Activated T-cell treated with anti-CD3 and anti-CD28 coated beads for 48 hours (primary cell): ENCODE data around the gene IWS1.

Experiments
- DNase-seq: peaks from one replicate; pipeline ENCODE4 v3.0.0-alpha.2; 2020; ENCODE audit warnings: low read depth

IWS1 gene

GRCh38 chr2:127490283-127490682, 36.0 kb downstream of the IWS1 start:
- no peak for DNase-seq

GRCh38 chr2:127486247-127487058, 39.8 kb downstream of the IWS1 start:
- DNase-seq, result no peak

DNA sequence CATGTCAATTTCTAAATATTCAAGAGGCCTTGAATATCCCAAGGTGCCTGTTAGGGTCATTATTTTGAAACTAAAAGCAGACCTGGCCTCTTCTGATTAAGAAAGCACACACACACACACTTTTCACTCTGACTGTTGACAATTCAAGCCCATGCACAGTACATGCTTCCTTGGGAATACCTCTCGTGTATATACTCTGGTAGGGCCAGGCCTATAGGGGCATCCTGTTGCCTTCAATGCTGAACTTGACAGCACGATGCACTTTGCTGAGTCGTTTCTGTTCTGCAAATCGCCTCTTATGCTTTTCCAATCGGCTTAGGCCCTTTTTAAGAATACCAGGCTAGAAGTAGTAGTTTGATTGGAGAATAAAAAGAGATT, 40.6 kb downstream of the IWS1 start:
- DNase-seq, result no peak

- no peak for DNase-seq
Observed at GRCh38 chr2:127485051-127485693, 41.1 kb downstream of the IWS1 start.

GRCh38 chr2:127482031-127482430, 44.3 kb downstream of the IWS1 start:
- DNase-seq, result no peak

DNA sequence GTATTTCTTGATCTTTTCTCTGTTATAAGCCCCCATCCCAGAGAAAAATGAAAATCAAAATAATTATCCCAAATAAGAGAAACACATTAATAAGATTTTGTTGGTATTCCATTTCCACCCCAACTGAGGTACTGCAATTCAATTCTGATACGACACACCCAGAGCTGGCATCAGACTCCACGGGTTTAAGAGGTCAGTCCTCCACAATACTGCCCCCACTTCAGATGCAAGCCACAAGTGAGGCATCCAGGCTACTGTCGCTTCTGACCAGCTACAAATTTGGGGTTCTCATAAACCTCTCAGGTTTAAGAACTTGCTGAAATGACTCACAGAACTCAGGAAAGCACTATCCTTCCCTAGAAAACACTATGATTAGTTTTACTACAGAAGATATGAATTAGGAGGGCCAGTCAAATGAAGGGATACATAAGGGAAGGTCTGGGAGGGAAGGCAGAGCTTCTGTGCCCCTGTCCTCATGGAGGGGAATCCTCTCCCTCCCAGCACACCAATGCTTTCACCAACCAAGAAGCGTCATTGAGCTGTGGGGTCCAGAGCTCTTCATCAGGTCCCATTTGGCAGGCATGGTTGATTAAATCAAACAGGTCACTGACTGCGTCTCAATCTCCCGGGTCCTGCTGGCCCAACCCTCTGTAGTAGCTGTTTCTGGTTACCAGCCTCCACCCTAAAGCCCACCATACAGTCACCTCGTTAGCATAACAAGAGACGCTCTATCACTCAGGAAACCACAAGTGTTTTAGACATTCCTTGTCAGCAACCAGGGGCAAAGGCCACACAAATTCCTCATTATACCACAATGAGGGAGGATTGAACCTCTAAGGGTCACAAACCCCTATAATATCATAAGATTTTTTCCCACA, 46.2 kb downstream of the IWS1 start:
- no peak for DNase-seq

- DNase-seq, result no peak
Observed at GRCh38 chr2:127479219-127479825, 47.0 kb downstream of the IWS1 start.

GRCh38 chr2:127475788-127476187, 50.5 kb downstream of the IWS1 start:
- DNase-seq, result no peak

- DNase-seq, result no peak
Observed at GRCh38 chr2:127472268-127472667, 54.0 kb downstream of the IWS1 start.

DNA sequence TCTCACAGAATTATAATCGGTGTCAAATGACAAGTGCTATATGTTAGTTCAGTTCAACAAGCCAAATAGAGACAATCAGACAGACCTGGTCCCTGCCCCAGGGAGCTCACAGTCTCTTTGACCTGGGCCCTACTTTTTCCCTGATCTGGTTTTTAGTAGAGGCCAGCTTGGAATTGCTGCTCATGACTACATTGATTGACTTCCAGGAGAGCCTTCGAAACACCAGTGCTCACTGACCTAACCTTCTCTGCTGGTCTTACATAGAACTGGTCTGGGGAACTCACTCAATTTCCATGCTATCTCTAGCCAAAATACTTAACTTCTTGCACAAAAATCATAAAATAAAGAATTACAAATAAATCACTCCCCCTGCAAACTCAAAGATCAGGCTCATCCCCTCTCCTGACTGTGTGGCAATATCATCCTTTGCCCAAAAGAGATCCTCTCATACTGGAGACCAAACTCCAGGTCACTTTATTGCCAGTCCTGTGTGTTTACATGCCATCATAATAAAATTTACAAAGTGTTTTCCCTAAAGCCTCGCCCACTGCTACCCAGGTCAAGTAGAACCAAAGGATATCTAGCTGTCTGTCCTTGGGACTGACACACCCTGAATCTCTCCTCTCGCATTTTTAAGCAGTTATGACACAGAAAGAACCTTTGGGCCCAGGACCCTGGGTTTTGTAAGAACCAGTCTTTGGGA, 54.9 kb downstream of the IWS1 start:
- no peak for DNase-seq

- no peak for DNase-seq
Observed at GRCh38 chr2:127469974-127470373, 56.3 kb downstream of the IWS1 start.

GRCh38 chr2:127469051-127469450, 57.2 kb downstream of the IWS1 start:
- no peak for DNase-seq

- DNase-seq, result peak; percentile 16
Observed at GRCh38 chr2:127465258-127465657, 61.0 kb downstream of the IWS1 start.

GRCh38 chr2:127464470-127465257, 61.6 kb downstream of the IWS1 start:
- DNase-seq, result no peak

DNA sequence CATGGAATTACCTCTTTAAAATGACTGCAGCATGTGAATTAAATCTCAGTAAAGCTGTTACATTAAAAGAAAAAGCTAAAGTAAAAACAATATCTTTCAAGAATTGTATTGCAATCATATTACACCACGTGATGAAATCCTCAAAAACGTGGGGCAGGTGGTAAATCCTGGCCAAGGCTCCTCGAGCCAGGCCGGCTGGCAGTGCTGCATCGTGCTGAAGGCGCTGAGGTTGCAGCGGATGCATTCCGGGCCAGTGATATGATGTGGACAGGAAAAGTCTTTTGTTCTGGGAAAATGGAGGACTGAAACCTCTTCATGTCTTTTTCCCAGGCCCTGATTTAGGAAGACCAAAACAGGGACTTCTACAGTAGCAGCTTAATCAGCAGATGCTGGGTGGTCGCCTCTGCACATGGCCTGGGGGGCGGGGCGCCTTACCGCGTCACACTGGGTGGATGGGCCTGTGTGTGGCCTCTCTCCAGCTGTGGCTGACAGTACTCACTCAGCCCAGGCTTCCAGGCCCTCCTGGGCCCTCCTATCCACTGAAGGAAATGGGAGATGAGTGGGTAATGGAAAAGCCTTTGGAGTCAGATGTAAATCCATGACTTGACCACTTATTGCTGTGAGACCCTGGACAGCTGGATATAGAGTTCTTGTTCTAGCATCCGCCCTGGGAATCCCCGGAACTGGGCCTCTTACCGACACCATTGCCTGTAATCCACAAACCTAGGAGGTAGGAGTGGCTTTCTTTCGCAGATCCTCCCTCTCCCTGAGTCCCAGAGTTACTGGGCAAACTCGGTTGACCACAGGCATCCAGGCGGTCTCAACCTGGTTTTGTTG, 62.9 kb downstream of the IWS1 start:
- DNase-seq, result no peak

DNA sequence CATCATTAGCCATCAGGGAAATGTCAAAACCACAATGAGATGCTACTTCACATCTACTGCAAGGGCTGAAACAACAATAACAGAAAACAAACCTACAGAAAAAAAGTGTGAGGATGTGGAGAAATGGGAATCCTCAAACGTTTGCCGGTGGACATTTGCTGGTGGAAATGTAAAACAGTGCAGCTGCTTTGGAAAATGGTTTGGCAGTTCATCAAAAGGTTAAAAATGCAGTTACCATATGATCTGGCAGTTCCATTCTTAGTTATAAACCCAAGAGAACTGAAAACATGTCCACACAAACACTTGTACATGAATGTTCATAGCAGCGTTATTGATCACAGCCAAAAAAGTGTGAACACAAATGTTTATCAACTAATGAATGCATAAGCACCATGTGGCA, 63.8 kb downstream of the IWS1 start:
- no peak for DNase-seq

DNA sequence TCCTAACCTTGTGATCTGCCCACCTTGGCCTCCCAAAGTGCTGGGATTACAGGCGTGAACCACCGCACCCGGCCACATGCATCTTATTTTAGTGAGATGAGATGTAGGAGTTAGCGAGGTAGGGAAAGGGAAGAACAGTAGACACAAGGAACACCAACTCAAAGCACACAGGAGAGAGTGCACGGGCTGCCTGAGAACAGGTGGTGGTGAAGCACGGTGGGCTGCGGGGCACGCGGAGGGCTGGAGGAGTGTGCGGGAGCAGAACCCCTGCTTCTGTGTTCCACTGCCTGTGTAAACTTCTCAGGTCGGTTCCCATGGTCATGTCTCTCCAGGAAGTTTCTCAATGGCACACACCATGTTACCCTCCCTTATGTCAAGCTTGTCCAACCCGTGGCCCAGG, 69.3 kb downstream of the IWS1 start:
- DNase-seq, result no peak

DNA sequence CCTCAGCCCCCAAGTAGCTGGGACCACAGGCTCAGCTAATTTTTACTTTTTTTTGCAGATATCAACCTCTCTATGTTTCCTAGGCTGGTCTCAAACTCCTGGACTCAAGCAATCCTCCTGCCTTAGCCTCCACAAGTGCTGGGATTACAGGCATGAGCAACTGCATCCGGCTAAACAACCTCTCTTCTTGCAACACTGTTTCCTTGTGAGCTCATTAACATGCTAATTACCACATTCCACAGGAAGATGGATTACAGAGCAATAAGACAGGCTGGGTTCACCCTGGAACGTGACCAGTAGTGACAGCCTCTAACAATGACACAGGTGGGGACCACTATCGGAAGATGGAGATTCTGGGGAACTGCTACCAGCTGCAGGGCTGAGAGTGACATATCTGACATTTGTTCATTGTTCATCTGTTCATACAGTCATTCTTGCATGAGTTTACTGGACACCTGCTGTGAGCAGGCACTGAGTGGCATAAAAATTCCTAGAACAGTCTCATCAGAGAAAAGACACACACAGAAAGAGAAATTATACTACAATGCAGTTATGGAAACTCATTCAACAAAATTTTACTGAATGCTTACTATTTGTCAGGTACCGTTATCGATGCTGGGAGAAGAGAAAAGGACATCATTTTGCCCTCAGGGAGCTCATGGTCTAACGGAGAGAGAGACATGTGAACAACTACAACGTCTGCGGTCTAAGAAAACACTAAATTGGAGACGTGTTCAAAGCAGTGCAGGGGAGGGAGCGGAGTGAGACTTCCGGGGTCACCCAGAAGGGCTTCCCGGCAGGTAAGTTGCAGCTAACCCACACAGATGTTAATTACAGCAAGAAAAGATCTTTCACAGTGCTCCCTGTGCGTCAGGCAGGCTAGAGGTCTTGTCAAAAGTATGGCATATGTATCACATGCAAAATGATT, 70.5 kb downstream of the IWS1 start:
- DNase-seq, result no peak
